Astrocyte of the hippocampus (primary cell): ENCODE results near the gene LAYN.

ENCODE experiments used
- DNase-seq: peaks from one replicate; pipeline ENCODE4 v3.0.0; 2011; ENCODE audit warnings: low read depth, low spot score

The LAYN gene

GRCh38 chr11:111561791-111562325, 21.3 kb downstream of the LAYN start:
- DNase-seq, result peak; percentile 89

GRCh38 chr11:111562692-111563389, 22.3 kb downstream of the LAYN start:
- DNase-seq, result no peak

- peak; percentile 85 for DNase-seq
Measured at GRCh38 chr11:111565114-111565720, 24.7 kb downstream of the LAYN start.

GRCh38 chr11:111566324-111566723, 25.8 kb downstream of the LAYN start:
- DNase-seq, result no peak

- DNase-seq, result no peak
Measured at GRCh38 chr11:111569476-111569875, 29.0 kb downstream of the LAYN start.

GRCh38 chr11:111570796-111571195, 30.3 kb downstream of the LAYN start:
- no peak for DNase-seq

- DNase-seq, result peak; percentile 59
Measured at GRCh38 chr11:111571829-111572501, 31.4 kb downstream of the LAYN start.

- DNase-seq, result no peak
Measured at GRCh38 chr11:111572581-111572980, 32.1 kb downstream of the LAYN start.

- DNase-seq, result no peak
Measured at GRCh38 chr11:111573821-111574249, 33.3 kb downstream of the LAYN start.

- DNase-seq, result no peak
Measured at GRCh38 chr11:111574373-111575225, 34.1 kb downstream of the LAYN start.

GRCh38 chr11:111575740-111576139, 35.2 kb downstream of the LAYN start:
- DNase-seq, result no peak

- DNase-seq, result no peak
Measured at GRCh38 chr11:111577821-111578220, 37.3 kb downstream of the LAYN start.

- no peak for DNase-seq
Measured at GRCh38 chr11:111581341-111581740, 40.8 kb downstream of the LAYN start.

GRCh38 chr11:111582163-111582562, 41.6 kb downstream of the LAYN start:
- DNase-seq, result no peak

GRCh38 chr11:111582881-111583280, 42.4 kb downstream of the LAYN start:
- DNase-seq, result no peak

- DNase-seq, result peak; percentile 53
Measured at GRCh38 chr11:111585371-111585770, 44.9 kb downstream of the LAYN start.

GRCh38 chr11:111586388-111586831, 45.9 kb downstream of the LAYN start:
- DNase-seq, result peak; percentile 66

GRCh38 chr11:111589114-111589513, 48.6 kb downstream of the LAYN start:
- no peak for DNase-seq

GRCh38 chr11:111589886-111590499, 49.5 kb downstream of the LAYN start:
- DNase-seq, result no peak

- no peak for DNase-seq
Measured at GRCh38 chr11:111591187-111591960, 50.9 kb downstream of the LAYN start.
